Fibroblast of the aortic adventitia (primary cell): ENCODE measurements around the gene NEO1. TPM values are rescaled to one million over a fixed set of nuclear protein-coding genes. Genes with fewer than 3 reads are reported as not detected.

Experiments
- DNase-seq: peaks from one replicate; pipeline ENCODE4 v3.0.0-alpha.2; 2010; ENCODE audit warnings: low read depth
- H3K4me3 ChIP-seq: 2 replicates; pipeline ENCODE4 v1.5.1; 2011; ENCODE audit warnings: low read depth, mild to moderate bottlenecking, control low read depth, low read length, moderate library complexity
- CTCF ChIP-seq: IDR thresholded peaks from 2 replicates; pipeline ENCODE4 v1.5.1; 2011; ENCODE audit warnings: mild to moderate bottlenecking, low read length, control low read depth, inconsistent platforms; ENCODE audit not compliant: insufficient read depth
- total RNA-seq: library from RNA; depleted of rRNA; stranded (reverse); fragments of >200 nt; gene quantifications from 2 replicates; pipeline ENCODE4 v1.2.3, GENCODE V29; 2012; ENCODE audit warnings: low replicate concordance

Gene NEO1
- total RNA-seq, 1 donor = 26.2 TPM

- no peak for TF ChIP-seq CTCF
- DNase-seq = no peak
- no peak overlapping the region for H3K4me3 ChIP-seq
These were observed 206.2 kb downstream of the NEO1 start for GRCh38 chr15:73258271-73259108.

- H3K4me3 ChIP-seq = no peak overlapping the region
- TF ChIP-seq CTCF = no peak
- DNase-seq = no peak
These were observed 212.6 kb downstream of the NEO1 start for GRCh38 chr15:73264881-73265280.

DNA sequence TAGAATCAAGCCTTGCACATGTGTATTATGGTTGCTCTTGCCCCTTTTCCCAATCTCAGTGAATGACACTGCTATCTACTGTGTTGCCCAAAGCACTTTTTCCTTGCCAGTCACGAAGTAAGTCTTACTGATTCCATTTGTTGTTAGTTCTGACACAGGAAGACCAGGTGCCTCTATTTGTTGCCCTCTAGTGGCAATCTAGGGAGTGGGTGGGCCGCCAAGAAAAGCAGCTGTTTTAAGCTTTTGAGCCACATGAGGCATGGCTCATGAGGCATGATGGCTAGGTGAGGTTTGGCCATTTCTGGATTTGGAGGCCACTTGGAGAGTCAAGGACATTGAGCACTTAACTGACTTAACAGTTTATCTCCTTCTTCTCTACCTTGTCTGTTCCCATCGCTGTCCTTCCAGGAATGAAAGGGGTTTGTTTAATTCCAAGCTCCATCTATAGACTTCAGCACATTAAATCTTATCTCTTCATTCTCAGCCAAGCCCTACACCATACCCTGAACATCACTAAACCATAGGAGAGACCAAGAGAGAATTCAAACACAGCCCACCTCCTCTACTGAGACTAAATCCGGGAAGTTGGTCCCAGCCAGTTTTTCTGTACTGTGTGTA lies 213.4 kb downstream of the NEO1 start:
- H3K4me3 ChIP-seq = no peak overlapping the region
- TF ChIP-seq CTCF = peak; percentile 72
- peak; percentile 44 for DNase-seq

DNA sequence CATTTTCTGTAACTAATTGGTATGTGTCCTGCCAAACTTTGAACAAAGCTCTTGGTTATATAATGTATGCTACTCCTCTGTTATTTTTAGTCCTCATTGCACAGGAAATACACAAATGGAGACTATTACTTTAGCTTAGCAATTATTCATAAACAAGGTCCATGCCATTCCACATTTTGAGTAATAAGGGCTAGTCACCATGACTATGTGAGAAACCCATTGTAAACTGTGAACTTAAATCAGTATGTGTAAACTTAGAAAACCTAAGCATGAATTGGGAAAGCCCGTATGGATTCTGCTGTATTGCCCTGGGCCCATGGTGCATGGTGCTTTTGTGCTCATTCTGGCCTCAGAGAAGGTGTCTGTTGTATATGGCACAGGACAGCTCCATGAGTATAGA lies 216.2 kb downstream of the NEO1 start:
- no peak for DNase-seq
- TF ChIP-seq CTCF = no peak
- H3K4me3 ChIP-seq = no peak overlapping the region

- no peak for DNase-seq
- no peak overlapping the region for H3K4me3 ChIP-seq
- TF ChIP-seq CTCF = no peak
These were observed 218.3 kb downstream of the NEO1 start for GRCh38 chr15:73270366-73271097.

GRCh38 chr15:73273181-73274002 lies 221.1 kb downstream of the NEO1 start:
- no peak overlapping the region for H3K4me3 ChIP-seq
- peak; percentile 86 for TF ChIP-seq CTCF
- peak; percentile 76 for DNase-seq
